ENCODE data around the gene PCK2. TPM values are rescaled to one million over a fixed set of nuclear protein-coding genes. Genes with fewer than 3 reads are reported as not detected.

Gene PCK2
- total and polyA plus RNA-seq, 5 donors from 2014 or later: 21.0 to 32.2 (median 26.4) TPM

GRCh38 chr14:24146978-24147760, 53.1 kb downstream of the PCK2 start, which contains the start of gene RNF31:
TSS of gene RNF31 (plus strand) at chr14:24147498. CDS start at chr14:24147699, 201 bp downstream.
- peaks cover 15% of the 10 kb centered on the region for H3K36me3 Mint-ChIP-seq
- H3K4me1 ChIP-seq (ENCODE audit: control insufficient read depth, insufficient read depth, low read length, poor library complexity, severe bottlenecking): peaks cover 49% of the 10 kb centered on the region
- no peaks in the 10 kb centered on the region for H3K27me3 ChIP-seq (ENCODE audit: control insufficient read depth, insufficient read depth, low read length)
- peak within 1 kb of the TSS; percentile 98 to 100 (median 100) for H3K4me3 Mint-ChIP-seq
- H3K36me3 ChIP-seq (ENCODE audit: control insufficient read depth, insufficient read depth, low read length): peaks cover 44% of the 10 kb centered on the region
- ATAC-seq (ENCODE audit: low read depth in 2 of 2) (peak; percentile 89 to 90), DNase-seq (peak; percentile 97 to 100 (median 97))
- H3K9me3 ChIP-seq (ENCODE audit: control insufficient read depth in 2 of 2, low read length in 2 of 2): no peaks in the 10 kb centered on the region
- peaks cover 0 to 75% (median 41%) of the 10 kb centered on the region in 4 donors for H3K4me1 Mint-ChIP-seq
- peak within 1 kb of the TSS; percentile 92 for H3K27ac ChIP-seq (ENCODE audit: insufficient read depth, low read length, poor library complexity, severe bottlenecking)
- peak within 1 kb of the TSS; percentile 96 for H3K4me3 ChIP-seq (ENCODE audit: low read depth, low read length)
- H3K9me3 Mint-ChIP-seq: no peaks in the 10 kb centered on the region
- H3K27me3 Mint-ChIP-seq: no peaks in the 10 kb centered on the region
- H3K27ac Mint-ChIP-seq: peak within 1 kb of the TSS; percentile 92 to 98 (median 97)

GRCh38 chr14:24147761-24148428, 53.8 kb downstream of the PCK2 start:
- H3K4me3 Mint-ChIP-seq: peak overlapping the region; percentile 92 to 98 (median 95)
- H3K36me3 Mint-ChIP-seq: peaks cover 15% of the 10 kb centered on the region
- Histone ChIP-seq H3K9me3 (ENCODE audit: control insufficient read depth in 2 of 2, low read length in 2 of 2) (no peaks in the 10 kb centered on the region), H3K36me3 (ENCODE audit: control insufficient read depth, insufficient read depth, low read length) (peaks cover 49% of the 10 kb centered on the region), H3K4me1 (ENCODE audit: control insufficient read depth, insufficient read depth, low read length, poor library complexity, severe bottlenecking) (peaks cover 46% of the 10 kb centered on the region), H3K27ac (ENCODE audit: insufficient read depth, low read length, poor library complexity, severe bottlenecking) (peak overlapping the region; percentile 92), H3K27me3 (ENCODE audit: control insufficient read depth, insufficient read depth, low read length) (no peaks in the 10 kb centered on the region), H3K4me3 (ENCODE audit: low read depth, low read length) (peak overlapping the region; percentile 77)
- H3K4me1 Mint-ChIP-seq: peaks cover 0 to 68% (median 41%) of the 10 kb centered on the region in 4 donors
- DNase-seq: no peak
- peak overlapping the region; percentile 70 to 93 (median 88) for H3K27ac Mint-ChIP-seq
- no peak for ATAC-seq (ENCODE audit: low read depth in 2 of 2)
- H3K27me3 Mint-ChIP-seq: no peaks in the 10 kb centered on the region
- no peaks in the 10 kb centered on the region for H3K9me3 Mint-ChIP-seq

GRCh38 chr14:24149302-24149969, 55.3 kb downstream of the PCK2 start:
- Histone ChIP-seq H3K4me3 (ENCODE audit: low read depth, low read length) (no peak overlapping the region), H3K36me3 (ENCODE audit: control insufficient read depth, insufficient read depth, low read length) (peaks cover 40% of the 10 kb centered on the region)
- H3K4me1 Mint-ChIP-seq: peaks cover under 1 to 59% (median 34%) of the 10 kb centered on the region in 4 donors

GRCh38 chr14:24150061-24150460, 56.0 kb downstream of the PCK2 start:
- no peak overlapping the region for H3K4me3 ChIP-seq (ENCODE audit: low read depth, low read length)
- peaks cover 40% of the 10 kb centered on the region for H3K4me1 ChIP-seq (ENCODE audit: control insufficient read depth, insufficient read depth, low read length, poor library complexity, severe bottlenecking)
- peaks cover 7% of the 10 kb centered on the region for H3K36me3 Mint-ChIP-seq
- H3K9me3 Mint-ChIP-seq: no peaks in the 10 kb centered on the region
- DNase-seq: no peak
- peaks cover 46% of the 10 kb centered on the region for H3K36me3 ChIP-seq (ENCODE audit: control insufficient read depth, insufficient read depth, low read length)
- H3K27me3 ChIP-seq (ENCODE audit: control insufficient read depth, insufficient read depth, low read length): no peaks in the 10 kb centered on the region
- no peak for ATAC-seq (ENCODE audit: low read depth in 2 of 2)
- no peak overlapping the region for H3K27ac ChIP-seq (ENCODE audit: insufficient read depth, low read length, poor library complexity, severe bottlenecking)
- peak overlapping the region in 2 of 4 donors; percentile 11 to 98 for H3K4me3 Mint-ChIP-seq
- peak overlapping the region in 1 of 3 donors; percentile 60 for H3K27ac Mint-ChIP-seq
- peaks cover 4 to 57% (median 32%) of the 10 kb centered on the region in 4 donors for H3K4me1 Mint-ChIP-seq
- no peaks in the 10 kb centered on the region for H3K27me3 Mint-ChIP-seq
- no peaks in the 10 kb centered on the region for H3K9me3 ChIP-seq (ENCODE audit: control insufficient read depth in 2 of 2, low read length in 2 of 2)

More at GRCh38 chr14:24149302-24149969, 55.3 kb downstream of the PCK2 start:
- Histone ChIP-seq H3K4me1 (ENCODE audit: control insufficient read depth, insufficient read depth, low read length, poor library complexity, severe bottlenecking) (peaks cover 46% of the 10 kb centered on the region), H3K27me3 (ENCODE audit: control insufficient read depth, insufficient read depth, low read length) (no peaks in the 10 kb centered on the region), H3K9me3 (ENCODE audit: control insufficient read depth in 2 of 2, low read length in 2 of 2) (no peaks in the 10 kb centered on the region), H3K27ac (ENCODE audit: insufficient read depth, low read length, poor library complexity, severe bottlenecking) (no peak overlapping the region)
- Mint-ChIP-seq H3K27me3 (no peaks in the 10 kb centered on the region), H3K9me3 (no peaks in the 10 kb centered on the region), H3K4me3 (peak overlapping the region in 3 of 4 donors; percentile 92 to 98 (median 93)), H3K36me3 (peaks cover 7% of the 10 kb centered on the region), H3K27ac (peak overlapping the region in 2 of 3 donors; percentile 1 to 88)
- DNase-seq (no peak), ATAC-seq (ENCODE audit: low read depth in 2 of 2) (no peak)

GRCh38 chr14:24150567-24150966, 56.5 kb downstream of the PCK2 start:
- ATAC-seq (ENCODE audit: low read depth in 2 of 2) (no peak), DNase-seq (no peak)
- Histone ChIP-seq H3K27me3 (ENCODE audit: control insufficient read depth, insufficient read depth, low read length) (no peaks in the 10 kb centered on the region), H3K4me3 (ENCODE audit: low read depth, low read length) (no peak overlapping the region), H3K36me3 (ENCODE audit: control insufficient read depth, insufficient read depth, low read length) (peaks cover 51% of the 10 kb centered on the region), H3K27ac (ENCODE audit: insufficient read depth, low read length, poor library complexity, severe bottlenecking) (no peak overlapping the region), H3K4me1 (ENCODE audit: control insufficient read depth, insufficient read depth, low read length, poor library complexity, severe bottlenecking) (peaks cover 35% of the 10 kb centered on the region), H3K9me3 (ENCODE audit: control insufficient read depth in 2 of 2, low read length in 2 of 2) (no peaks in the 10 kb centered on the region)
- H3K4me3 Mint-ChIP-seq: peak overlapping the region in 2 of 4 donors; percentile 7 to 11
- peaks cover 8% of the 10 kb centered on the region for H3K36me3 Mint-ChIP-seq
- peaks cover 4 to 53% (median 29%) of the 10 kb centered on the region in 4 donors for H3K4me1 Mint-ChIP-seq
- no peak overlapping the region for H3K27ac Mint-ChIP-seq
- H3K27me3 Mint-ChIP-seq: no peaks in the 10 kb centered on the region
- H3K9me3 Mint-ChIP-seq: no peaks in the 10 kb centered on the region

- Mint-ChIP-seq H3K4me3 (no peak overlapping the region), H3K27ac (no peak overlapping the region), H3K27me3 (no peaks in the 10 kb centered on the region)
Observed at GRCh38 chr14:24150993-24151392, 56.9 kb downstream of the PCK2 start.

GRCh38 chr14:24151404-24152080, 57.4 kb downstream of the PCK2 start:
- Mint-ChIP-seq H3K27ac (no peak overlapping the region), H3K4me1 (peaks cover 4 to 47% (median 22%) of the 10 kb centered on the region in 4 donors), H3K27me3 (no peaks in the 10 kb centered on the region), H3K36me3 (peaks cover 13% of the 10 kb centered on the region), H3K9me3 (no peaks in the 10 kb centered on the region), H3K4me3 (peak overlapping the region in 2 of 4 donors; percentile 15 to 82)
- peaks cover 28% of the 10 kb centered on the region for H3K4me1 ChIP-seq (ENCODE audit: control insufficient read depth, insufficient read depth, low read length, poor library complexity, severe bottlenecking)
- ATAC-seq (ENCODE audit: low read depth in 2 of 2): no peak
- no peak overlapping the region for H3K4me3 ChIP-seq (ENCODE audit: low read depth, low read length)
- H3K27ac ChIP-seq (ENCODE audit: insufficient read depth, low read length, poor library complexity, severe bottlenecking): no peak overlapping the region
- DNase-seq: no peak
- H3K27me3 ChIP-seq (ENCODE audit: control insufficient read depth, insufficient read depth, low read length): no peaks in the 10 kb centered on the region
- H3K36me3 ChIP-seq (ENCODE audit: control insufficient read depth, insufficient read depth, low read length): peaks cover 60% of the 10 kb centered on the region
- H3K9me3 ChIP-seq (ENCODE audit: control insufficient read depth in 2 of 2, low read length in 2 of 2): no peaks in the 10 kb centered on the region

More at GRCh38 chr14:24150993-24151392, 56.9 kb downstream of the PCK2 start:
- H3K36me3 Mint-ChIP-seq: peaks cover 12% of the 10 kb centered on the region
- H3K27me3 ChIP-seq (ENCODE audit: control insufficient read depth, insufficient read depth, low read length): no peaks in the 10 kb centered on the region
- H3K4me3 ChIP-seq (ENCODE audit: low read depth, low read length): no peak overlapping the region
- H3K9me3 Mint-ChIP-seq: no peaks in the 10 kb centered on the region
- H3K36me3 ChIP-seq (ENCODE audit: control insufficient read depth, insufficient read depth, low read length): peaks cover 55% of the 10 kb centered on the region
- no peak for DNase-seq
- H3K27ac ChIP-seq (ENCODE audit: insufficient read depth, low read length, poor library complexity, severe bottlenecking): no peak overlapping the region
- peaks cover 4 to 51% (median 25%) of the 10 kb centered on the region in 4 donors for H3K4me1 Mint-ChIP-seq
- peaks cover 31% of the 10 kb centered on the region for H3K4me1 ChIP-seq (ENCODE audit: control insufficient read depth, insufficient read depth, low read length, poor library complexity, severe bottlenecking)
- no peaks in the 10 kb centered on the region for H3K9me3 ChIP-seq (ENCODE audit: control insufficient read depth in 2 of 2, low read length in 2 of 2)
- ATAC-seq (ENCODE audit: low read depth in 2 of 2): no peak
